ENCODE data around the gene CHRM3.
"Not testable (repeated sequence)": the region's sequence is repeated elsewhere in the genome, so short reads cannot be mapped to it uniquely, and the experiment has no call there.

The CHRM3 gene

DNA sequence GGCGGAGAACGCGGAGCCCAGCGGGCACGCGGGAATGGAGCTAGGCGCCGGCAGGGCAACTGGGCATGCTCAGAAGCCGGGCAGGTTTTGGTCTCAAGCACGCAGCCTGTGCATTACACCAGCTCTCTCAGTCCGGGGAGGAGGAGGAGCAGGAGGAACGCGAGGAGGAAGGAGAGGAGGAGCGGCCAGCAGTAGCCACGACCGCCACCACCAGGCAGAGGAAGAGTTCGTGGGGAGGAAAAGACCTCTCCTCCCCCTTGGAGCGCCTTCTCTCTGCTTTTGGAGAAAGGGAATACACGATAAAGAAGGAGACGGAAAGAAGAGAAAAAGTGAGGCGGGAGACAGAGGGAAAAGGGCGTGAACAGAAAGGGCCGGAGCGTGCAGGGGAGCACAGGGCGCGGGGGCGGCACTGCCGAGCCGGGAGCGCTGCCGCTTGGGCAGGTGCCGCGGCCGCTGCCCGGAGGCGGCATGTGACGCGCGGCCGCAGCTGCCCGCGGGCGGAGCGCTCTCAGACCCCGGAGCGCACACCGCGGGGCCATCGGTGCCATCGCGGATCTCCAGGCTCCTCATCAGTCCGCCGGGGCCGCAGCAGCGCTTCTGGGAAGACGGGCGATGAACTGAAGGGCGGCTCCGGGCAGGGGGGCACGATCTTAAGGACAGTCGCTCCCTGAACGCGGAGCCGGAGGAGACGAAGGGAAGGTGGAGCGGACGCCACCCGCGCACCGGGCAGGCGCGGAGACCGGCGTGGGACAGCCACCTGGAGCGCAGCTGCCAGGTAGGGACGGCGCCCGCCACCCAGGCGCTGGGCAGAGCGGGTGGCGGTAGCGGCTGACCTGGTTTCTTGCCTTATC is at the start of gene CHRM3:
CHRM3 (plus strand) TSS at position 116 of the 851 bp plus-strand sequence. CDS start 520,884 bp downstream, outside the sequence.
- no peak for DNase-seq

DNA sequence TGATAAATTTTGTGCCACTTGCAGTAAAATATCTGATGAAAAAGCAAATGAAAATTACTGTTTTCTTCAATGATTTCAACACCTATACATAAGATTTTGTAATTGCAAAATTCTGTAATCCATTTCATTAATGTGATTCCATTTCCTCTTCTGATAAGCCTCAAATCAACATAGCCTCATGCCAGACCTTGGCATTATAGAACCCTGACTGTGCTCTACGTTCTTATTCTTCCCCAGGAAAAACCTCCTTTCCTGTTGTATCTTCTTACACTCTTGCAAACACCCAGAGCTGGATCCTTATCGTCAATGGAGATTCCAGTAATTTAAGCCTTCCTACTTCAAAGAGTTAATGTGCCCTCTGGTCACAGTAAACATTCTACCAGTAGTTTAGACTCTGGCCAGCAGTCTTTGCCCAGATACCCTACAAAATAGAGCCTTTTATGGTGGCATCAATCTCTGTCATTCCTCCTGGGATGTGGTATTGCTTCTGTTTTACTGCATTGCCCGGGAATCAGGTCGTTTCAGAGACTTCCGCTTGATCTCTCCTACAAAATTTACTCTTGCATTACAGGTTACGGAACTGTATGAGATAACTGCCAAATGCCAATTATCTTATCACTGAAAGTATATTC is 48.5 kb upstream of the CHRM3 start:
- DNase-seq: no peak

DNA sequence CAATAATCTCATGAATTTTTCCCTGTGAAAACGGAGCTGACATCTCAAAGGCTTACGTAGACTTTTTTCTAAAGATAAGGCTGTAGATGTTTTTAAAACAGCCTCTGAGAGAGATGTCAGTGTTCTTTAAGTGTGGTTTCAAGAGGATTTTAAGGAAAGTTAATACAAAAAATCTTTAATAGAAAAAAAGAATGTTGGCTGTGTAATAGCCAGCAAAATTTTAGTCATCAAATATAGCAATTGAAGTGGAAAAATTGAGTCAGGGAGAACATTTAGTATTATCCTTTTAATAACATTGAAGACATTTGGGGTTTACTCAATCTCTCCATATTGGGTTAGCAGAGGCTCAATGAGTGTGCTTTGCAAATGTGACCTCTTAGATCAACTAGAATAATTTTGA is 38.6 kb upstream of the CHRM3 start:
- no peak for DNase-seq

DNA sequence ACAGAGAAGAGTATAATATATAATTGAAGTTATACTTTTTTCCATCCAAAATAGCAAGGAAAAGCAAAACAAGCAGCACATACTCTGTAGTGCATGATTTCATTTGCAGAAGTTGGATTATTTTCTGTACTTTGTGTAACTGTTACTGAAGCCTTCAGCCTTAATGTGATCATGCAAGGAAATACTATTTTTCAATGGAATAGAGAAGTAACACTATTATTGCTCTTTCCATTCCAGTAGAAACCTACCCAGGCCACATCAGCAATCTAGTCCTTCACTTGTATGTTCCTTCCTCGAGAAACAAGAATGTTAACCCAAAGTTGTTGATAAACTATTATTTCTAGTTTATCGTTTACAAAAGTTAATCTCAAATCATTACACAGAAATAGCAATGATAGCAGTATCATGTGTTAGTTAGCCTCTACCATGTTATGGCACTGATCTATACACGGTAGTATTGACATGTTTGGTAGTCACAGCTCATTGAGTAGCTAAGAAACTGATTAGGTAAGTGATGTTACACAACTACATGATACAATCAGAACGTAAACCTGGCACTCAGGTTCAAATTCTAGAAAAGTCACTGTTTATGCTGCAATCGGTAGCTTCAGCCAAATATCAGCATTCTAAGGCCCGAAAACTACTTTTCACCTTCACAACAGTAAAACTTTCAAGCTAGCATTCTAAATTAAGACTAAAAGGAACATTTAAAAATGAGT is 37.6 kb upstream of the CHRM3 start:
- DNase-seq: no peak

DNA sequence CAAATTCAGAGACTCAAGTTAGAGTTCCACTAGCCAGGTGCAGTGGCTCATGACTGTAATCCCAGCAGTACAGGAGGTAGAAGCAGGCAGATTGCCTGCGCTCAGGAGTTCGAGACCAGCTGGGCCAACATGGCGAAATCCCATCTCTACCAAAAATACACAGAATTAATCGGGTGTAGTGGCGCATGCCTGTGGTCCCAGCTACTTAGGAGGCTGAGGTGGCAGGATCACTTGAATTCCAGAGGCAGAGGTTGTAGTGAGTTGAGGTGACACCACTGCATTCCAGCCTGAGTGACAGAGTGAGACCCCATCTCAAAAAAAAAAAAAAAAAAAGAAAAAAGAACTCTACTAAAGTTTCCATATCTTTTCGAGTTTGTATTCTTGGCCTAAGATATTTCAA is 36.7 kb upstream of the CHRM3 start:
- DNase-seq: no peak

DNA sequence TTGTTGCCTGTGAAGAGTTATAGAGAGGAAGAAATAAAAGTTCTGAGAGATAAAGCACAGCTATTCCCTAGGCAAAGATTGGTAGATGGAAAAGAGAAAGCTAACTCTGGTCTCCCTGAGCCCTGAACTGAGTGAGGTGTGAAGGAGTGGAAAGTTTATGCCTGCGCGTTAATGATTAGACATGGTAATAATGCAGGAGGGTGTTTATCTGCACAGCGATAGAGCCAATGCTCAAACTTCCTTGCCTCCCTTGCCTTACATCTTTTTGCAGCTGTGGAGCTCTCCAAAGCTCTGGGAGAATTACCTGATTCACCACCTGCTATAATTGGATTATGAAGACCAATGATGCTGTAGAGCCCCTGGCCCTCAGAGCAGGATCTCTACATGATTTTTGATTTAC is 32.8 kb upstream of the CHRM3 start:
- DNase-seq: no peak

DNA sequence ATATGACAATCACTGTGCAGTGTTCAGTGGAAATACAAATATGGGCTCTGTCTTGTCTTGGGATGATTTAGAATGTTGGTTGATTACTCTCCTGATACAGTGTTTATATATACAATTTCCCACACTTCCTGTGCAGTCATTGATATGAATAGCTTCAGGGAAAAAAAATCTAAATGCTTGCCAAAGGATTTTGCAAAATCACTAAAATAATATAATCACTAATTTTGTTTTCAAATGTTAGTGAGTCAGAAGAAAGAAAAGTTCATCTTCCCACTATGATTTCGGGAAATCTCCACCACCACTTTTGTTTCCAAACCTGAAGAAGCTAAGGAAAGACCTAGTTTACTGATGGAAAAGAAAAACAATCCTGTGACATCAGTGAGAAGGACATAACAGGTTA is 32.1 kb upstream of the CHRM3 start:
- DNase-seq: no peak

DNA sequence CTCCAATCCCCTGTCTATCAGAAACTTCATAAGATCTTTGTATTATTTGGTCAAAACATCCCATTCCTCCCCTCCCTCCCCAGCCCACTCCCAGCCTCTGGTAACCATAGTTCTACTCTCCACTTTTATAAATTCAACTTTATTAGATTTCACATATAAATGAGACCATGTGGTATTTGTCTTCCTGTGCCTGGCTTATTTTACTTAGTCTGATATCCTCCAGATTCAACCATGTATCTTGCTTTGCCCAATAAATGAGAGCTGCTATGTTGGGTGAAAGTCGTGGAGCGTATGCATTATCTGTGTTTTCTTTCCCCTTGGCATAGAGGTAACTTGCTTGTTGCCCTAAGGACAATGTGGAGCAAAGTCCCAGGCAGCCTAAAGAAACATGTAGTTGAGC is 28.5 kb upstream of the CHRM3 start:
- DNase-seq: no peak

DNA sequence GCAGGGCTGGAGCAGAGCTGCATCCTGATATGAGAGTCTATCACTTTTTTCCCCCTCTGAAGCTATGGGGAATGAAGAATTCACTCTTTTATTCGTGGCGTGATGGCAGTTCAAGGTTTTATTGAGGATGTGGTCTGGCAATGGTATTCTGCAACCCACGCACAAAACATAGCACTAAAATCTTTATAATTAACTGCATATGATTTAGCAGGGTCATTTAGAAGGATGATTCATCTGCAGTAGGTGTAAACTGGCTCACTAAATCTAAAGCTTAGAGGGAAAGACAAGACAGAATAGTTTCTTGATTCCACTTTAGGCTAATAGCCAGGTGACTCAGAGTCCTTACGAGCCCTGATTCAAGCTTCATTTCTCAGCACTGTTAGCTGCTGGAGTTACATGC is 25.0 kb upstream of the CHRM3 start:
- no peak for DNase-seq

DNA sequence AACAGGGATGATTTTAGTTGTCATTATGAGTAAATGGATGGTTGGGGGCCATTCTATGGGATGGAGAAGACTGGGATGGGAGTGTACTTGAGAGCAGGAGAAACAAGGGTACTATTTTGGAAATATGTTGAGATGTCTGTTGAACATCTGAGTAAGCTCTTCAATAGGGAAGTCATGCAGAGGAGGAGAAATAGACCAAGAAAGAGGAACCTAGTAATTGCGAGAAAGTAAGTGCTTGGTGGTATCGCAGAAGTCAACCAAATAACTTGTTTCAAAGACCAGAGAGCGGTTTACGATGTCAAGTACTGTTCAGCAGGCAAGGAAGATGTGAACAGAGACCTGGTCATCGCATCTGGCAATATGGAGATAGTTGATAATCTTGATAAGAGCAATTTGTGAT is 22.4 kb upstream of the CHRM3 start:
- peak; percentile 43 for DNase-seq

DNA sequence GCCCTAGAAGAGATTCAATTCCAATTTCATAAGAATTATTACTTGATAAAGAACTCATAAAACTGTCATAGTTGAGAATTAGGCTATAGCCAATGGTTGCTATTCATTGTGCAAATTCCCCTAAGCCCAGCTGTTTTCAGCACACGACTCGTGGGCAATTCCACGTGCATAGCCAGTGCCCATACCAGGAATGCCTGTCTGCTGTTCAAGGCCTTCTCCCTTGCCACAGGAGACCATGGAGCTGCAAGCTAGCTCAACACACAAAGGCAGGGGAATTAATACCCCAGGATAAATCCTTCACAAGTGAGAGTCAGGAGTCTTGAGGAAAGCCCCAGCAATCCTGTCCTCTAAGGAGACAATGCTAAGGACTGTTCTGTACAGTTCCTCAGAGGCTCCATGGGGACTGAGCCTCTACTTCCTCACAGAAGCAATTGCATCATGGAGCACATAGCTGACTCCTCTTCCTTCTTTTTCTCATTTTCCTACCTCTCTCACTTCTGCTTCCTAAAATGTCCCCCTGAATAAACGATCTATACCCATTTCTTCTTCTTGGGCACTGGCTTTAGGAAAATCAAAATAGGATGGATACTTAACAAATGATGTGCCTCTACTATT is 19.1 kb upstream of the CHRM3 start:
- DNase-seq: no peak

DNA sequence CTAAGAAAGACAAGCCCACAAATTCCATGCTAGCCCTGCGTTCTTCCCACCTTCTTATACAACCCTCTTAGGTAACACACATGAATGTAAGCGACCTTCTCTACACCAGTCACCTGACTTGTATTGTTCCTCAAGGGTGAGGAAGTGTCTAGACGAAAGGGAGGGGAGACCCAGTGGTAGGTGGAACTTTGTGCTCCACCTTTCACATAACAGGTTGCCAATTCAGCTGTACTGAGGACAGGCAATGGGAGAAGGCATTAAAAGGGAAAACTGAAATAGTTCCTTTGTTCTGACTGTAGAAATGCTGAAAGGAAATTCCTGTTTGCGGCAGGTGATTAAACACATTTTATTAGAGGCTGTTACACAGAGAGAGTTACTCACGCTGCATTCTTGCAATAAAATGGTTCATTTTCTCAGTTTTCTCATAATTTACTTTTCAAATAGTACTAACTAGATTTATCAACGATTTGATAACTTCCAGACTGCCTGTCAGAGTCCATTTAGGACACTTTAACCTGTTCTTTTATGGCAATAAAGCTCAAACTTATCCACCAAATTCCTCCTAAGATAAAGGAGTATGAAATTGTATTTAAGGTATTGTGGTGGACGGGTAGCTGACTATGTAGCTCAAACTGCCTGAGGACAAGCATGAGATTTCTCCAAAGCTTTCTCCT is 17.8 kb upstream of the CHRM3 start:
- no peak for DNase-seq

DNA sequence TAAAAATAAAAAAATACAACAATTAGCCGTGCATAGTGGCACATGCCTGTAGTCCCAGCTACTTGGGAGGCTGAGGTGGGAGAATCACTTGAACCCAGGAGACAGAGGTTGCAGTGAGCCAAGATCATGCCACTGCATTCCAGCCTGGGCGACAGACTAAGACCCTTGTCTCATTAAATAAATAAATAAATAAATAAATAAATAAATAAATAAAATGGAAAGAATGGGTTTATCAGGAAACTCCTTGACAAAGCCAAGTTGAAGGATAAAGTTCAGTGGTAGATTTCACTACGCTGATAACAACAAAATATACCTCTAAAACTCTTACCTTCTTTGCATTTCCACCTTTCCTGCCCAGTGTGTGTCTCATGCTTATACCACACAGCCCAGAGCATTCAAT is 15.5 kb upstream of the CHRM3 start:
- DNase-seq: not testable (repeated sequence)

DNA sequence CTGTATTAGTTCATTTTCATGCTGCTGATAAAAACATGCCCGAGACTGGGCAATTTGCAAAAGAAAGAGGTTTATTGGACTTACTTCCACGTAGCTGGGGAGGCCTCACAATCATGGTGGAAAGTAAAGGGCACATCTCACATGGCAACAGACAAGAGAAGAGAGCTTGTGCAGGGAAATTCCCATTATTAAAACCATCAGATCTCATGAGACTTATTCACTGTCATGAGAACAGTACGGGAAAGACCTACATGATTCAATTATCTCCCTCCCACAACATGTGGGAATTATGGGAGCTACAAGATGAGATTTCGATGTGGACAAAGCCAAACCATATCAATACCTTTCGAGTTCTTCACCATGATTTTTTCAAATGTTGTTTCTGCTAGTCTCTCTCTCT is 3.7 kb upstream of the CHRM3 start:
- no peak for DNase-seq

DNA sequence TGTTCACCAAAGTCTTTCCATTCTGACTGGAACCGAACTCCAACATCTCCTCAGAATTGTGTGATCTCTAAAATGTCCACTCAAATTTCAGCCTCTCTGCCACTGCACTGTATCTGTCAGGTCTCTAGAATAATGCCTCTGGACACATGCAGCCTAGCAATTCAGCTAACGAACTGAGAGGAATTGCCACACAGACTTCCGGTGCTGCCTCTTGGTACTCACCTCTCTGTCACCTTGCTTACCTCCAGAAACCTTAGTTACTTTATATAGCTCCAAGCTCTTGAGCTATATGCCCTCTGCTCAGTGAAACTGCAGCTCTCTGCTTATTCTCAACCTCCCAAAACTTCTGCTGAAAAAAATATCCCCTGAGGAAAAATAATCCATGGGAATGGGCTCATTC is 2.7 kb upstream of the CHRM3 start:
- DNase-seq: no peak

DNA sequence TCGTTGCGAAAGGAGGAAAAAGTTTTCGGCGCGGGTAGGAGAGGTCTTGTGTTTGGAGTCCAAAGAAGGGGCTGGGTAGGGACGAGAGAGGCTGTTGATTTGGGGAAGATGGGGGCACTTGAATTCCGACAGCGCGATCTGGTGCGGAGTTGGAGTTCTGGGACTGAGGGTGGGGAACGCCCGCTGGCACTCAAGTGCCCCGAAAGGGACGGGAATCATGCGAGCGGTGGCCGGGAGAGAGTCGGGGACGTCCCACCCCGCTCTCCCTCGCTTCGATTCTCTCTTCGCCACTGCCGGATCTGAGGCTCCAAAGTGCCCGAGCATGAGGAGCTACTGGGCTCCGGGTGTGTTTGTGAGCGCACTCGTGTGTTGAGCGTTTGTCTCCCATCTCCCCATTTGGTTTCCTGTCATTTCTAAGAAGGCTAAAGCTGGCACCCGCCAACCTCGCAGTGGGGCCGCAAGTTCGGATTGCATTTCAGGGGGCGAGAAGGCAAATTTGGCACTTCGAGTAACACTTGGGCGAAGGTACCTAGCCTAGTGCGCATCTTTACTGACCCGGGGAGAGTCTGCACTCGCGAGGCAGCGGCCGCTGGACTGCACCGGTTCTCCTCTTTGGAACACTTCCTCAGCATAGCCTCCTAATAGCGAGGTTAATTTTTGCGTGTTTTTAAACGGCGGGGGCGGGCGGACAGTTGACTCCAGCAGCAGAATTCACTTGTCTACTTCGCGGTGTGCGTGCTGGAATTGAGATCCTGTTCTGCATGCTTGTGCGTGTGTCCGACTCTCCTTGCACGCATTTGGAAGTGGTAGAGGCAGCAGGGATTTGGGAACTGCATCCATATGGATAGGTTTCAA is 1.2 kb downstream of the CHRM3 start:
- no peak for DNase-seq

DNA sequence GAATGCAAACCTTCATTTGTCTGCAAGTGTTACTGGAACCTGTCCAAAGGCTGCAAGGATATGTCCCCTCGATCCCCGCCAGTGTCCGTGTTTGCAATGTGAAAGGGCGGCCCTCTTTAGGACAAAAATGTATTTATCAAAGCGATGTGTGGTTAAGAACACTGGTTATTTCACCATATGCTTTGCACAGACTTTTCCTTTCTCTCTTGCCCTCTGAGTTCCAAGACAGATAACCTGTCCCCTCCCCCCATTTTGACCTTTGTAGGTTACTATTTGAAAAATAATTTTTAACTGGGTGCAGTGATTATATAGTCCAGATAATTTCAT is 1.8 kb downstream of the CHRM3 start:
- no peak for DNase-seq

DNA sequence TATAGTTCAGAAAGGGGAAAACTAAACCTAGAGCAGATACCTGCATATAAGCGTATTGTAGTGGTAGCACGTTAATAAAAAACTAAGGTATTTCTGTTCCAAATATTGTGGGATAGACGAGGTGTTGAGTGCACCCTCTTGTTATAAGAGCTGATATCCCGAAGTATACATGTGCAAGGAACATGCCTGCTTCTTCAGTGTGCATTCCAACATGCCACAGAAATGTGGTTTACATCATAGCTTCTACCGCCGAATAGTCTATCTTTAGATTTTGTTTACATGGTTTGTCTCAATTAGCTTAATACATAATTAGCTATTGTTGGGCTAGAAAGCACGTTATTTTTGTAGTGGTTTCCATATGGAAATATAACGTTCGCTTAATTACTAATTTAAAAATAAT is 2.2 kb downstream of the CHRM3 start:
- DNase-seq: no peak

DNA sequence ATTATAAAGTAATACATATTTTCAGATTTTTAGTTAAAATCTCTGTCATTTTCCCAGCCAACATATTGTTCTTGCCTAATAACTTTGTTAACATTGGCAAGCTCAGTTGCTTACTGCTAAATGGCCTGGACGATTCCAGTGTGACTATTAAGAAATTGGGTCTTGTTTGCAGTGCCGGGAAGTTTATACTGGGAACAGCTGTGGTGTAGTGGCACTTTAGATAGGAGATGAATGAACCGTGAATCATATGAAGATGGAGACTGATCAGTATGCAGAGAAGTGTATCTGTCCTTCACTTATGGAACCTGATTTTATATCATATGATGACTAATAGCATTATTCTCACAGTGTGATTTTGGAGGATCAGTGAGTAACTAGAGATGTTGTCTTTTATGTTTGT is 3.3 kb downstream of the CHRM3 start:
- DNase-seq: no peak

DNA sequence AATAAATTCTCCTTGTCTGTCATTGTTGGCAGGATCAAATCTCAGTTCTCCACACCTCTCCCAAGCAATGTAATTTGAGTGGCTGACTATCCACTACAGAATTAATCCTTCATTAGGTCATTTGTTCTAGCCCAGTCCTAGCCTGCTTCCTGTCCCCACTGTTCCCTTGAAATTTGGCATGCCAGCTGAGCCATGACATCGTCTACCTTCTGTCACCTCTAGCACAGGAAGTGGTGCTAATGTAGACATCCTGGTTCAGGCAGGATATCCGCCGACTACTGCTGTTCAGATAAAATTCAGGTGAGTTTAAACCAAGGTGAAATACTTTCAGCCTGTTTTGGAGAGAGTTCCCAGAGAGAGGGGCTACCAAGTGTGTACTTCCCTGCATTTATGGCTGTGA is 5.9 kb downstream of the CHRM3 start:
- DNase-seq: no peak

DNA sequence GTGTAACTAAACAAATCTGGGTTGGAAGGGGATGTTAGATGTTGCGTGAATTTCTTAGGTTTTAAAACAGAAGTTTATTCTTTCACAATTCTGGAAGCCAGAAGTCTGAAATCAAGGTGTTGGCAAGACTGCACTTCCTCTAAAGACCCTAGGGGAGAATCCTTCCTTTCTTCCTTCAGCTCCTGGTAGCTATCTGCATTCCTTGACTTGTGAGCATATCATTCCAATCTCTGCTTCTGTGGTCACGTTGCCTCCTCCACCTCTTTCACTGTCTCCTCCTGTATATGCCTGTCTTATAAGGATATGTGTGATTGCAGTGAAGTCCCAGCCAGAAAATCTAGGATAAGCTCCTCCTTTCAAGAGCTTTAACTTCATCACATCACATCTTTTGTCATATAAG is 7.7 kb downstream of the CHRM3 start:
- no peak for DNase-seq

DNA sequence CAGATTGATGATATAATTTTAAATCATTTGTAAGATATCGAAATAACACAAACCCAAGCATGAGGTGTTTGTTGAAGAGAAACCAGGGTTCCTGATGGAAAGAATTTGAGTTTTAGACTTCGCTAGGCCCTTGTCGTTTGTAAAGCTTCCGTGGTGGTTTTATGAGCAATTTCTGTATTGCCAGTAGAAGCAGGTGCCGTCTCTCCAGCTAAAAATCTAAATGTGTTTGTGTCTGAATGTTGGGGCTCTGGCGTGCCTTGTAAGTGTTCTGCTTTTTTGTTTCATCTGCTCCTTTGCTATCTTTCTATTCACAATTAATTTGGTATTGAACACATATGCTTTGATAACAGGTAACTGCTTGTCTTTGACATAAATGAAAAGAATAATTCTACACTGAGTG is 27.5 kb downstream of the CHRM3 start:
- DNase-seq: no peak

Measured in SIG-M5 (cell line).